ENCODE results near the gene ZBTB42.

The ZBTB42 gene

GRCh38 chr14:104798300-104799243 lies 2.3 kb upstream of the ZBTB42 start:
- Histone ChIP-seq H3K4me1 (ENCODE audit: control insufficient read depth, insufficient read depth, low read length, poor library complexity, severe bottlenecking) (peaks cover 31% of the 10 kb centered on the region), H3K4me3 (ENCODE audit: extremely low read depth, insufficient read depth, low read length, poor library complexity, severe bottlenecking) (no peak overlapping the region), H3K27ac (ENCODE audit: low read depth, low read length, severe bottlenecking) (no peak overlapping the region), H3K36me3 (ENCODE audit: control insufficient read depth, insufficient read depth, low read length) (no peaks in the 10 kb centered on the region), H3K9me3 (ENCODE audit: control insufficient read depth, low read length) (no peaks in the 10 kb centered on the region)
- 77 to 79% methylated on average over 11 to 15 of the region's 16 CpGs for WGBS, 2 experiments (ENCODE audit: insufficient coverage in 2 of 2)

- Histone ChIP-seq H3K9me3 (ENCODE audit: control insufficient read depth, low read length) (no peaks in the 10 kb centered on the region), H3K4me3 (ENCODE audit: extremely low read depth, insufficient read depth, low read length, poor library complexity, severe bottlenecking) (peak overlapping the region; percentile 46), H3K36me3 (ENCODE audit: control insufficient read depth, insufficient read depth, low read length) (no peaks in the 10 kb centered on the region), H3K4me1 (ENCODE audit: control insufficient read depth, insufficient read depth, low read length, poor library complexity, severe bottlenecking) (peaks cover 27% of the 10 kb centered on the region), H3K27ac (ENCODE audit: low read depth, low read length, severe bottlenecking) (peak overlapping the region; percentile 20)
- WGBS, 2 experiments (ENCODE audit: insufficient coverage in 2 of 2) = 5 to 16% methylated on average over 15 to 16 of the region's 21 CpGs
Observed at GRCh38 chr14:104799244-104800014, 1.5 kb upstream of the ZBTB42 start.

DNA sequence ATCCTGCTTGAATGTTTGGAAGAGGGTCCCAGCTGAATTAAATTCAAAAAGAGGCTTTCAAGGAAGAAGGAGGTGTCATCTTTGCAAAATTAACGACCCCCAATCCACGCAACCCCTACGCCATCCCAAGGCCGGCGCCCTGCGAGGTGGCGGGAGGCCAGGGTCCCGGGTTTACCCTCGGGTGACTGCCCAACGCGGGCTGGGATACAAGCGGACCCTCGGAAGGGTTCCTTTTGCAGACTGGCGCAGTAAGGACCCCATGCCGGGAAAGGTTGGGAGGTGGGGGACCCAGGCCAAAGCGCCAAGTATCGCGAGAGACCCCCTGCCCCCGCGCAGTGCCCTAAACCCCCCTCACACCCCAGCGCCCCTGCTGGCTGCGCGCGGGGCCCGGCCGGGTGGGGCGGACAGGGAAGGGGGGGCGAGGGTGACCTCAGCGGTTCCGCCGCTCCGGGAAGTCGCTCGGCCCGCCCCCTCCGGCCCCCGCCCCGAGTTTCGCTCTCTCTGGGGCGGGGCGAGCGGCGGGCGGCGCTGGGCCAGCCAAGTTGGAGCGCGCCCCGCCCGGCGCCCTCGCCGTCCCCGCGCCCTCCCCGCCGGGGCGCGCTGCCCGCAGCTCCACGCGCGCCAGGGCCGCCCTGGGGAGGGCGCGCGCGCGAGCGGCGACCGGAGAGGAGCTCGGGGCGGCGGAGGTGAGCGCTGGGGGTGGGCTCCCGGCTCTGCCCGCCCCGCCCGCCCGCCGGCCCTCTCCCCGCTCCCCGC lies 708 bp upstream of the ZBTB42 start:
- no peaks in the 10 kb centered on the region for H3K9me3 ChIP-seq (ENCODE audit: control insufficient read depth, low read length)
- peak overlapping the region; percentile 20 for H3K27ac ChIP-seq (ENCODE audit: low read depth, low read length, severe bottlenecking)
- peak overlapping the region; percentile 46 for H3K4me3 ChIP-seq (ENCODE audit: extremely low read depth, insufficient read depth, low read length, poor library complexity, severe bottlenecking)
- 1 to 3% methylated on average over 42 to 56 of the region's 83 CpGs for WGBS, 2 experiments (ENCODE audit: insufficient coverage in 2 of 2)
- H3K36me3 ChIP-seq (ENCODE audit: control insufficient read depth, insufficient read depth, low read length) = no peaks in the 10 kb centered on the region
- peaks cover 27% of the 10 kb centered on the region for H3K4me1 ChIP-seq (ENCODE audit: control insufficient read depth, insufficient read depth, low read length, poor library complexity, severe bottlenecking)

DNA sequence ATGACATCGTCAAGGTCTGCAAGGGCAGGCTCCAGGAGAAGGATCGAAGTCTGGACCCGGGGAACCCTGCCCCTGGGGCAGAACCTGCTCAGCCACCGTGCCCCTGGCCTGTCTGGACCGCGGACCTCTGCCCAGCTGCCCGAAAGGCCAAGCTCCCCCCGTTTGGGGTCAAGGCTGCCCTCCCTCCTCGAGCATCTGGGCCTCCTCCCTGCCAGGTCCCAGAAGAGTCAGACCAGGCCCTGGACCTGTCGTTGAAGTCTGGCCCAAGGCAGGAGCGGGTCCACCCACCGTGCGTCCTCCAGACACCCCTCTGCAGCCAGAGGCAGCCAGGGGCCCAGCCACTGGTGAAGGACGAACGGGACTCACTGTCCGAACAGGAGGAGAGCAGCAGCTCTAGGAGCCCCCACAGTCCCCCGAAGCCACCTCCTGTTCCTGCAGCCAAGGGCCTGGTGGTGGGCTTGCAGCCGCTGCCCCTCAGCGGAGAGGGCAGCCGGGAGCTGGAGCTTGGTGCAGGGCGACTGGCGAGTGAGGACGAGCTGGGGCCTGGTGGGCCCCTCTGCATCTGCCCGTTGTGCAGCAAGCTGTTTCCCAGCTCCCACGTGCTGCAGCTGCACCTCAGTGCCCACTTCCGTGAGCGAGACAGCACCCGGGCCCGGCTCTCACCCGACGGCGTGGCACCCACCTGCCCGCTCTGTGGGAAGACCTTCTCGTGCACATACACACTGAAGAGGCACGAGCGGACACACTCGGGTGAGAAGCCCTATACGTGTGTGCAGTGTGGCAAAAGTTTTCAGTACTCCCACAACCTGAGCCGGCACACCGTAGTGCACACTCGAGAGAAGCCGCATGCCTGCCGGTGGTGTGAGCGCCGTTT lies 856 bp downstream of the ZBTB42 start:
- H3K27ac ChIP-seq (ENCODE audit: low read depth, low read length, severe bottlenecking) = no peak overlapping the region

GRCh38 chr14:104802394-104803184 lies 1.7 kb downstream of the ZBTB42 start:
- no peak overlapping the region for H3K4me3 ChIP-seq (ENCODE audit: extremely low read depth, insufficient read depth, low read length, poor library complexity, severe bottlenecking)
- WGBS, 2 experiments (ENCODE audit: insufficient coverage in 2 of 2) = 91 to 92% methylated on average over 17 to 19 of the region's 20 CpGs

More for the DNA sequence above, 856 bp downstream of the ZBTB42 start:
- H3K4me3 ChIP-seq (ENCODE audit: extremely low read depth, insufficient read depth, low read length, poor library complexity, severe bottlenecking) = peak overlapping the region; percentile 55
- WGBS, 2 experiments (ENCODE audit: insufficient coverage in 2 of 2) = 78 to 80% methylated on average over 45 of the region's 45 CpGs
- peaks cover 16% of the 10 kb centered on the region for H3K4me1 ChIP-seq (ENCODE audit: control insufficient read depth, insufficient read depth, low read length, poor library complexity, severe bottlenecking)
- no peaks in the 10 kb centered on the region for H3K36me3 ChIP-seq (ENCODE audit: control insufficient read depth, insufficient read depth, low read length)
- H3K9me3 ChIP-seq (ENCODE audit: control insufficient read depth, low read length) = no peaks in the 10 kb centered on the region

DNA sequence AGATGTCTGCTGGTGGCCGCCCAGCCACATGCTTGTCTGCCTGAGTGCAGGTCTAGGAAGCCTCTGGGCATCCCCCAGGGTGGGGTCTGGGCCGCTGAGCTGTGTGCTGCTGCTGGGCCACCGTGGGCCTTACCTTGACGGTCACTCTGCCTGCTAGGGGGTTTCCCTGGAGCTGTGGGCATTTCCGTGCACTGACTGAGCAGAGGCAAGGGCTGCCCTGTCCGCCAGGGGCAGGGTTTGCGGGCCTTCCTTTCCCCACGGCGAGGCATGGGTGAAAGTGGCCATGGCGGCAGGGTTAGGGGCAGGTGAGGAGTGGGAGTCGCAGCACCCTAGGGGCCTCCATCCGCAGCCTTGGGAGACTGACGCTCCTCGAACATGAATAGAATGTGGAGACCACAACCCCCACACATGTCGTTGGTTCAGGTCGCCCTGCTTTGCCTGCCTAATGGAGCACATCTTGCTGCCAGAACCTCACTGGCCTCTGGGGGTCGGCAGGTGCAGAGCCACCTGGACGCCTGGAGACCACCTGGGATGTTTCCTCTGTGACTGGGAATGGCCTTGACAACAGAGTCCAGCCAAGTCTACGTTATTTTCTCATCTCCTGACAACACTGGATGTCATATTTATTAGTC lies 2.5 kb downstream of the ZBTB42 start:
- WGBS, 2 experiments (ENCODE audit: insufficient coverage in 2 of 2) = 88 to 89% methylated on average over 15 to 17 of the region's 19 CpGs
- Histone ChIP-seq H3K36me3 (ENCODE audit: control insufficient read depth, insufficient read depth, low read length) (no peaks in the 10 kb centered on the region), H3K27ac (ENCODE audit: low read depth, low read length, severe bottlenecking) (no peak overlapping the region), H3K9me3 (ENCODE audit: control insufficient read depth, low read length) (no peaks in the 10 kb centered on the region), H3K4me1 (ENCODE audit: control insufficient read depth, insufficient read depth, low read length, poor library complexity, severe bottlenecking) (peaks cover 7% of the 10 kb centered on the region), H3K4me3 (ENCODE audit: extremely low read depth, insufficient read depth, low read length, poor library complexity, severe bottlenecking) (no peak overlapping the region)

More at GRCh38 chr14:104802394-104803184, 1.7 kb downstream of the ZBTB42 start:
- Histone ChIP-seq H3K27ac (ENCODE audit: low read depth, low read length, severe bottlenecking) (no peak overlapping the region), H3K36me3 (ENCODE audit: control insufficient read depth, insufficient read depth, low read length) (no peaks in the 10 kb centered on the region), H3K4me1 (ENCODE audit: control insufficient read depth, insufficient read depth, low read length, poor library complexity, severe bottlenecking) (peaks cover 8% of the 10 kb centered on the region), H3K9me3 (ENCODE audit: control insufficient read depth, low read length) (no peaks in the 10 kb centered on the region)

DNA sequence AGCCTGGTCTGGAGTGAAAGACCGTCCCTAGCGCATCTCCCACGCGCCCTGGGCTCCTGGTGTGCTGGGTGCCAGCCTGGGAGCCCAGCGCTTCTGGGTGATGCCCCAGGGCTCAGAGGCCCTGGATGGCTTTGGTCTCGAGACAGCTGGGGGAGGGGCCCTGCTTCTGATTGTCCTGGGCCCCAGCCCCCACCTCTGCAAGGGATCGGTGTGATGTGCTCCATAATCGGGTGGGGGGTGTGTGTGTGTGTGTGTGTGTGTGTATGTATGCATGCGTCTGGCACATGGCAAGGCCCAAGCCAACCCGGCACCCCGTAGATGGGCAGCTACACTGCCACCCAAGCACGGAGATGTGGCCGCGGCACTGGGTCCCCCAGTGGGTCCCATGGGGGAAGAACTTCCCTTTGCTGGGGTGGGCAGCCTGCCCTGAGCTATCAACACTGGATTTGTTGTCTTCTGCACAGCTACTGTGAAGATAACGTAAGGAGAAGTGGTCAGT lies 3.1 kb downstream of the ZBTB42 start:
- 93 to 95% methylated on average over 14 of the region's 15 CpGs for WGBS, 2 experiments (ENCODE audit: insufficient coverage in 2 of 2)
- Histone ChIP-seq H3K27ac (ENCODE audit: low read depth, low read length, severe bottlenecking) (no peak overlapping the region), H3K9me3 (ENCODE audit: control insufficient read depth, low read length) (no peaks in the 10 kb centered on the region), H3K36me3 (ENCODE audit: control insufficient read depth, insufficient read depth, low read length) (no peaks in the 10 kb centered on the region), H3K4me3 (ENCODE audit: extremely low read depth, insufficient read depth, low read length, poor library complexity, severe bottlenecking) (no peak overlapping the region), H3K4me1 (ENCODE audit: control insufficient read depth, insufficient read depth, low read length, poor library complexity, severe bottlenecking) (peaks cover 4% of the 10 kb centered on the region)

DNA sequence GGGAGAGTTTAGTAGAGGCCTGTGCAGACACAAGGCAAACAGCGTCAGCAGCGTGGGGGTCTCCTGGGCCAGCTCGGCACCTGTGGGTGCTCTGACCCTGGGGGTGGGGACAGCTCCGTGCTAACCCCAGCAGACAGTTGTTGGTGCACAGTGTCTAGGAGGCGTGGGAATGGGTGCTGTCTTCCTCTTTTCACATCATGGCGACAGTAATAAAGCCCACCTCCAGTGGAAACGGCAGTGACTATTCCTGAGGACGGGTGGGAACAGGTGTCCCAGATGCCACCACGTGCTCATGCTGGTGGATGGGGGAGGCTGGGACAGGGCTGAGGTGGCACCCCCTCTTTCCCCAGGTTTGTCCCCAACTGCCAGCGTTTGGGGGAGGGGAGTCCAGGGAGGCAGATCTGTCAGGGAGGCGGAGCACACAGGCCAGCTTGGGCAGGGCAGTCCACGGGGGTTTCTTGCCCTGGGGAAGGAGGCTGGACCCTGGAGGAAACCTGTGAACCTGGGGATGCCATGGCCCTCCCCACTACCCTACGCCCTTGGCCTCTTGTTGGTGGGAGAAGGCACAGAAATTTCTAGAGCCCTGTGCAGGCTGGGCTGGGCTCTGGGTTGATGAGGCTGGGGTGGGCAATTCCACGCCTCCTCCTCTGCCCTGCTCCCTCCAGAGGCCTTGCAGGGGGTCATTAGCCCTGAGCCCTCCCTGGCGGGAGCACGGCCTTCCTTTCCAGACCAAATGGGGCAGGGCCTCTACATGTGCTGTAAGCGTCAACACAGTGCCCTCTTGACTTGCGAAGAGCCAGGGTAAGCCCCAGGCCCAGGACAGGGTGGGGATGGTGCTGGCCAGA lies 3.8 kb downstream of the ZBTB42 start:
- 91% methylated on average over 15 to 17 of the region's 18 CpGs for WGBS, 2 experiments (ENCODE audit: insufficient coverage in 2 of 2)
- Histone ChIP-seq H3K27ac (ENCODE audit: low read depth, low read length, severe bottlenecking) (no peak overlapping the region), H3K9me3 (ENCODE audit: control insufficient read depth, low read length) (no peaks in the 10 kb centered on the region), H3K36me3 (ENCODE audit: control insufficient read depth, insufficient read depth, low read length) (no peaks in the 10 kb centered on the region), H3K4me3 (ENCODE audit: extremely low read depth, insufficient read depth, low read length, poor library complexity, severe bottlenecking) (no peak overlapping the region), H3K4me1 (ENCODE audit: control insufficient read depth, insufficient read depth, low read length, poor library complexity, severe bottlenecking) (peaks cover 4% of the 10 kb centered on the region)

Measured in mesodermal cell (in vitro differentiated cells).